CD4-positive, alpha-beta T cell (primary cell): ENCODE results near the gene TOB2. TPM values are rescaled to one million over a fixed set of nuclear protein-coding genes. Genes with fewer than 3 reads are reported as not detected.
"Not testable (repeated sequence)": the region's sequence is repeated elsewhere in the genome, so short reads cannot be mapped to it uniquely, and the experiment has no call there.

Experiments used
- ATAC-seq: fragments of 200-7000 bp; cut with Tn5 transposase; one replicate; pipeline ENCODE4 v1.10.0; 2022; ENCODE audit warnings: mild to moderate bottlenecking; ENCODE audit not compliant: poor library complexity
- CTCF ChIA-PET: fragments of 350-600 bp; sonication (Branson Sonifier 250); formaldehyde crosslinking; loops from one replicate; lab custom pipeline; 2021; ENCODE audit warnings: antibody characterized with exemption, inconsistent platforms; lab: Charles Lee
- POLR2A ChIA-PET: fragments of 350-600 bp; sonication (Branson Sonifier 250); formaldehyde crosslinking; loops from one replicate; lab custom pipeline; 2021; ENCODE audit warnings: antibody characterized with exemption, inconsistent platforms; lab: Charles Lee
- DNase-seq, 14 experiments: peaks; one replicate each; pipeline ENCODE4 v3.0.0-alpha.2; 2013 to 2020; ENCODE audit warnings: mixed read lengths in 2 of 14
- H3K27ac ChIP-seq, 2 donors: one replicate each; pipeline versions ENCODE4 v1.5.1 to v1.7.0; 2013; ENCODE audit warnings: low read length in 2 of 2, low read depth in 1 of 2, mild to moderate bottlenecking in 1 of 2
- H3K27me3 ChIP-seq, 2 experiments: 1 replicate in 1 of 2; 2 replicates in 1 of 2; pipeline versions ENCODE4 v1.6.1 to v1.7.0; 2013; ENCODE audit warnings: low read length in 2 of 2, control low read depth in 1 of 2, mild to moderate bottlenecking in 1 of 2, moderate library complexity in 1 of 2; ENCODE audit not compliant: insufficient read depth in 2 of 2, control insufficient read depth in 1 of 2
- H3K36me3 ChIP-seq: one replicate; pipeline ENCODE4 v1.6.1; 2013; ENCODE audit warnings: low read length, control low read depth; ENCODE audit not compliant: insufficient read depth
- H3K4me1 ChIP-seq: one replicate; pipeline ENCODE4 v1.6.1; 2013; ENCODE audit warnings: low read length, control low read depth; ENCODE audit not compliant: insufficient read depth
- H3K4me3 ChIP-seq: one replicate; pipeline ENCODE4 v1.5.1; 2013; ENCODE audit warnings: mild to moderate bottlenecking, low read length, moderate library complexity
- H3K9me3 ChIP-seq, 2 experiments: 1 replicate in 1 of 2; 2 replicates in 1 of 2; pipeline versions ENCODE4 v1.6.1 to v1.7.0; 2013; ENCODE audit warnings: low read length in 2 of 2, mild to moderate bottlenecking in 2 of 2, control low read depth in 1 of 2, moderate library complexity in 1 of 2; ENCODE audit not compliant: control insufficient read depth in 1 of 2, insufficient read depth in 1 of 2
- H3K27ac Mint-ChIP-seq: one replicate; pipeline ENCODE4 v1.8.0; 2020; ENCODE audit warnings: mixed read lengths
- H3K27me3 Mint-ChIP-seq: one replicate; pipeline ENCODE4 v1.8.0; 2021; ENCODE audit warnings: mixed read lengths
- H3K36me3 Mint-ChIP-seq: one replicate; pipeline ENCODE4 v1.8.0; 2021; ENCODE audit warnings: low read depth, mixed read lengths
- H3K4me1 Mint-ChIP-seq: one replicate; pipeline ENCODE4 v1.8.0; 2021; ENCODE audit warnings: low read depth, mixed read lengths
- H3K4me3 Mint-ChIP-seq: one replicate; pipeline ENCODE4 v1.8.0; 2020; ENCODE audit warnings: mild to moderate bottlenecking, mixed read lengths
- H3K9me3 Mint-ChIP-seq: one replicate; pipeline ENCODE4 v1.8.0; 2020; ENCODE audit warnings: mixed read lengths
- CTCF ChIP-seq: fragments of 200-600 bp; IDR thresholded peaks from one replicate; pipeline ENCODE4 v1.8.0; 2022; ENCODE audit warnings: antibody characterized with exemption, mild to moderate bottlenecking
- intact Hi-C, 2 experiments: fragments of 100-400 bp; cut with DNase I in 1 of 2; cut with micrococcal nuclease in 1 of 2; formaldehyde crosslinking; loops; one replicate each; pipeline versions ENCODE4 v1.15.1 to v1.9.0; 2023 to 2025; cut with DNase I, micrococcal nuclease
- total RNA-seq, 174 experiments: library from RNA in 2 of 174; stranded (reverse) in 2 of 174; gene quantifications; one replicate each; pipeline ENCODE4 v1.2.3 and lab custom pipeline; 2021 to 2026

Gene TOB2
- total RNA-seq, 2 experiments from 2014 or later = 21.0 to 26.7 TPM

GRCh38 chr22:41442240-41442792 is 4.3 kb downstream of the TOB2 start:
- DNase-seq = no peak
- H3K27me3 Mint-ChIP-seq = no peaks in the 10 kb centered on the region
- peaks cover 43% of the 10 kb centered on the region for H3K4me1 ChIP-seq
- H3K27ac Mint-ChIP-seq = peak overlapping the region; percentile 55
- intact Hi-C loops = loop anchor here in 1 of 2 experiments (10.0 kb wide), 1 partner anchor 158 kb away; the partner anchor contains the start of gene RANGAP1
- peak overlapping the region; percentile 82 for H3K4me3 Mint-ChIP-seq
- H3K27ac ChIP-seq = no peak overlapping the region
- TF ChIP-seq CTCF = no peak
- no peaks in the 10 kb centered on the region for H3K9me3 ChIP-seq
- no peaks in the 10 kb centered on the region for H3K9me3 Mint-ChIP-seq
- H3K27me3 ChIP-seq = no peaks in the 10 kb centered on the region
- peaks cover 13% of the 10 kb centered on the region for H3K36me3 ChIP-seq
- ChIA-PET POLR2A (interaction anchor here (0.9 to 10.6 kb wide), 3 partner anchors 9 to 26 kb away, joined by 3 to 234 read pairs (median 5); partner anchors contain the start of genes ACO2 and PHF5A), CTCF (interaction anchor here (1.5 kb wide), 1 partner anchor 39 kb away, joined by 4 read pairs; no protein-coding TSS in a partner anchor)
- ATAC-seq = no peak
- H3K4me3 ChIP-seq = no peak overlapping the region
- peaks cover 37% of the 10 kb centered on the region for H3K36me3 Mint-ChIP-seq
- peaks cover 33% of the 10 kb centered on the region for H3K4me1 Mint-ChIP-seq

GRCh38 chr22:41440511-41440910 is 6.1 kb downstream of the TOB2 start:
- H3K4me3 Mint-ChIP-seq, CTCF ChIA-PET, H3K27me3 Mint-ChIP-seq, DNase-seq, H3K27ac ChIP-seq, H3K27ac Mint-ChIP-seq, H3K9me3 Mint-ChIP-seq, H3K27me3 ChIP-seq, H3K4me3 ChIP-seq, H3K9me3 ChIP-seq, ATAC-seq: not testable (repeated sequence)
- intact Hi-C loops = loop anchor here in 1 of 2 experiments (10.0 kb wide), 1 partner anchor 156 kb away; the partner anchor contains the start of gene RANGAP1
- H3K4me1 Mint-ChIP-seq = peaks cover 33% of the 10 kb centered on the region
- peaks cover 40% of the 10 kb centered on the region for H3K36me3 Mint-ChIP-seq
- Histone ChIP-seq H3K36me3 (peaks cover 31% of the 10 kb centered on the region), H3K4me1 (peaks cover 46% of the 10 kb centered on the region)
- POLR2A ChIA-PET = interaction anchor here (1.0 kb wide), 1 partner anchor 28 kb away, joined by 3 read pairs; the partner anchor contains the start of genes ACO2 and PHF5A

GRCh38 chr22:41437198-41437597 is 9.4 kb downstream of the TOB2 start:
- H3K36me3 Mint-ChIP-seq = peaks cover 32% of the 10 kb centered on the region

More at GRCh38 chr22:41437198-41437597, 9.4 kb downstream of the TOB2 start:
- H3K27ac ChIP-seq = no peak overlapping the region
- DNase-seq = no peak
- ChIA-PET CTCF (no interaction called here), POLR2A (interaction anchor here (0.8 to 2.9 kb wide), 3 partner anchors 9 to 25 kb away, joined by 3 to 11 read pairs (median 4); partner anchors contain the start of gene TOB2)
- no peak overlapping the region for H3K4me3 ChIP-seq
- no peaks in the 10 kb centered on the region for H3K9me3 ChIP-seq
- no peak for ATAC-seq
- H3K4me3 Mint-ChIP-seq = no peak overlapping the region
- no peaks in the 10 kb centered on the region for H3K27me3 ChIP-seq
- H3K27me3 Mint-ChIP-seq = no peaks in the 10 kb centered on the region
- H3K9me3 Mint-ChIP-seq = no peaks in the 10 kb centered on the region
- peaks cover 23% of the 10 kb centered on the region for H3K4me1 ChIP-seq
- intact Hi-C loops = no loop called here
- TF ChIP-seq CTCF = no peak
- H3K27ac Mint-ChIP-seq = no peak overlapping the region
- peaks cover 44% of the 10 kb centered on the region for H3K36me3 ChIP-seq
- peaks cover 2% of the 10 kb centered on the region for H3K4me1 Mint-ChIP-seq
